Endothelial cell of umbilical vein (primary cell): Measurements from ENCODE around the gene SLC30A4. TPM values are rescaled to one million over a fixed set of nuclear protein-coding genes. Genes with fewer than 3 reads are reported as not detected.

Source experiments
- BruUV-seq: library from RNA; stranded (reverse); fragments of 400-500 nt; replicated peaks from 2 replicates; lab custom pipeline; 2021; lab: Mats Ljungman, UMichigan
- CTCF ChIA-PET: fragments of 300-600, 350-600 bp; sonication (Branson Sonifier 250); formaldehyde crosslinking; loops from one replicate; lab custom pipeline; 2021; ENCODE audit warnings: antibody characterized with exemption, inconsistent platforms; lab: Charles Lee
- POLR2A ChIA-PET: fragments of 300-600, 350-600 bp; sonication (Branson Sonifier 250); formaldehyde crosslinking; loops from one replicate; lab custom pipeline; 2021; ENCODE audit warnings: antibody characterized with exemption, inconsistent platforms; lab: Charles Lee
- DNase-seq: peaks from one replicate; pipeline ENCODE4 v3.0.0-alpha.2; 2011; ENCODE audit warnings: low read depth, low spot score
- FAIRE-seq: peaks from 2 replicates; lab custom pipeline; 2011; peaks lifted over from hg19 to GRCh38; lab: Jason Lieb, UNC
- H2AFZ ChIP-seq: 2 replicates; pipeline ENCODE4 v1.6.0; 2012; ENCODE audit warnings: low read depth, low read length, control low read depth, inconsistent platforms
- H3K27ac ChIP-seq: 2 replicates; pipeline ENCODE4 v1.5.1; 2011; ENCODE audit warnings: low read depth, mild to moderate bottlenecking, control low read depth, low read length, moderate library complexity; ENCODE audit not compliant: insufficient read depth
- H3K27me3 ChIP-seq, 2 experiments: 2 replicates each; pipeline versions ENCODE4 v1.6.0 to v1.6.1; 2011; ENCODE audit warnings: low read length in 2 of 2, mixed read lengths in 1 of 2; ENCODE audit not compliant: control insufficient read depth in 2 of 2, insufficient read depth in 2 of 2
- H3K36me3 ChIP-seq, 2 experiments: 2 replicates in 1 of 2; 3 replicates in 1 of 2; pipeline ENCODE4 v1.5.1; 2011; ENCODE audit warnings: low read length in 2 of 2, mild to moderate bottlenecking in 1 of 2, moderate library complexity in 1 of 2; ENCODE audit not compliant: control insufficient read depth in 2 of 2, insufficient read depth in 2 of 2; ENCODE audit errors: extremely low read depth in 1 of 2
- H3K4me1 ChIP-seq: 3 replicates; pipeline ENCODE4 v1.5.1; 2011; ENCODE audit warnings: mild to moderate bottlenecking, low read length; ENCODE audit not compliant: control insufficient read depth, insufficient read depth; ENCODE audit errors: extremely low read depth
- H3K4me2 ChIP-seq: 2 replicates; pipeline ENCODE4 v1.6.1; 2011; ENCODE audit warnings: low read length, control low read depth, mixed read lengths; ENCODE audit not compliant: insufficient read depth
- H3K4me3 ChIP-seq, 3 experiments: fragments of 200-600 bp in 1 of 3; sonication (generic), shearing (Covaris generic) in 1 of 3; replicated peaks in 1 of 3; 2 replicates each; pipeline ENCODE4 v1.5.1; 2011 to 2016; ENCODE audit warnings: control low read depth in 3 of 3, low read length in 3 of 3, mild to moderate bottlenecking in 2 of 3, inconsistent platforms in 1 of 3, low read depth in 1 of 3, moderate library complexity in 1 of 3; ENCODE audit not compliant: insufficient read depth in 1 of 3
- H3K79me2 ChIP-seq: 2 replicates; pipeline ENCODE4 v1.6.0; 2012; ENCODE audit warnings: low read length, inconsistent platforms; ENCODE audit not compliant: control insufficient read depth, insufficient read depth
- H3K9ac ChIP-seq: replicated peaks from 2 replicates; pipeline ENCODE3; 2011; ENCODE audit warnings: low read length, control low read depth; ENCODE audit not compliant: insufficient read depth; ENCODE audit errors: extremely low read depth
- H3K9me1 ChIP-seq: replicated peaks from 3 replicates; pipeline ENCODE4 v1.6.0; 2011; ENCODE audit warnings: mild to moderate bottlenecking, low read length; ENCODE audit not compliant: control insufficient read depth, insufficient read depth; ENCODE audit errors: extremely low read depth
- H3K9me3 ChIP-seq: replicated peaks from 2 replicates; pipeline ENCODE4 v1.5.1; 2012; ENCODE audit warnings: low read length, inconsistent platforms; ENCODE audit not compliant: control insufficient read depth, insufficient read depth
- H4K20me1 ChIP-seq: replicated peaks from 2 replicates; pipeline ENCODE3; 2011; ENCODE audit warnings: mild to moderate bottlenecking, low read length; ENCODE audit not compliant: control insufficient read depth, insufficient read depth; ENCODE audit errors: extremely low read depth
- EZH2 ChIP-seq: IDR thresholded peaks from 2 replicates; pipeline ENCODE4 v1.6.1; 2012; ENCODE audit warnings: borderline replicate concordance, low read depth, mild to moderate bottlenecking, moderate library complexity, low read length, inconsistent platforms; ENCODE audit not compliant: severe bottlenecking
- FOS ChIP-seq: IDR thresholded peaks from 2 replicates; pipeline ENCODE4 v1.6.1; 2011; ENCODE audit warnings: mild to moderate bottlenecking, low read length, moderate library complexity, borderline replicate concordance; ENCODE audit not compliant: insufficient read depth
- GATA2 ChIP-seq: IDR thresholded peaks from 2 replicates; pipeline ENCODE4 v1.7.0; 2011; ENCODE audit warnings: low read depth, mild to moderate bottlenecking, moderate library complexity, mixed read lengths, low read length; ENCODE audit not compliant: insufficient read length, insufficient read depth
- JUN ChIP-seq: IDR thresholded peaks from 2 replicates; pipeline ENCODE4 v1.6.1; 2011; ENCODE audit warnings: borderline replicate concordance, low read depth; ENCODE audit not compliant: insufficient read length, insufficient read depth
- MYC ChIP-seq: IDR thresholded peaks from one replicate; pipeline ENCODE4 v1.6.1; 2011; ENCODE audit warnings: mild to moderate bottlenecking, low read depth, low read length
- POLR2A ChIP-seq: IDR thresholded peaks from 2 replicates; pipeline ENCODE4 v1.6.1; 2012; ENCODE audit warnings: low read depth, mild to moderate bottlenecking, control low read depth, low read length
- POLR2AphosphoS5 ChIP-seq: IDR thresholded peaks from 2 replicates; pipeline ENCODE4 v1.6.1; 2012; ENCODE audit warnings: low read depth, mild to moderate bottlenecking, control low read depth, low read length, moderate library complexity; ENCODE audit not compliant: insufficient read depth
- dilution Hi-C: fragments of 300-500 bp; cut with MboI; formaldehyde crosslinking; loops from one replicate; pipeline ENCODE4 v1.15.0; 2019; ENCODE audit warnings: low sequenced_read_pairs; ENCODE audit not compliant: extremely low pct_ligation_motif_present
- intact Hi-C: fragments of 100-400 bp; cut with micrococcal nuclease; formaldehyde crosslinking; loops from one replicate; pipeline ENCODE4 v1.10.0; 2022
- polyA plus RNA-seq, 4 experiments: library from polyadenylated mRNA; depleted of rRNA in 3 of 4; stranded (reverse) in 3 of 4; unstranded in 1 of 4; fragments of >200 nt; gene quantifications; 2 replicates each; pipeline versions ENCODE4 v1.2.1 to v1.2.3, GENCODE V29; 2011 to 2012; ENCODE audit warnings: missing spikeins in 1 of 4
- total RNA-seq: library from RNA; stranded (reverse); gene quantifications from 2 replicates; pipeline ENCODE4 v1.2.3, GENCODE V29; 2021
- TF ChIP-seq, protein P1 (sequence below), 2 donors: IDR thresholded peaks; 1 replicate in 1 of 2; 2 replicates in 1 of 2; pipeline ENCODE4 v1.5.1; 2011; ENCODE audit warnings: low read length in 2 of 2, mild to moderate bottlenecking in 2 of 2, moderate library complexity in 2 of 2, control low read depth in 1 of 2, inconsistent platforms in 1 of 2, low read depth in 1 of 2; ENCODE audit not compliant: insufficient read depth in 1 of 2; ENCODE audit errors: extremely low read depth in 1 of 2
- TF ChIP-seq, protein P2 (sequence below): IDR thresholded peaks from 2 replicates; pipeline ENCODE4 v1.6.1; 2011; ENCODE audit not compliant: insufficient read depth, insufficient read length

SLC30A4 gene
- total and polyA plus RNA-seq, 2 donors (not counting 3 experiments of a cell fraction or from before 2014, with no cell fraction given): 2.7 to 3.9 TPM

DNA sequence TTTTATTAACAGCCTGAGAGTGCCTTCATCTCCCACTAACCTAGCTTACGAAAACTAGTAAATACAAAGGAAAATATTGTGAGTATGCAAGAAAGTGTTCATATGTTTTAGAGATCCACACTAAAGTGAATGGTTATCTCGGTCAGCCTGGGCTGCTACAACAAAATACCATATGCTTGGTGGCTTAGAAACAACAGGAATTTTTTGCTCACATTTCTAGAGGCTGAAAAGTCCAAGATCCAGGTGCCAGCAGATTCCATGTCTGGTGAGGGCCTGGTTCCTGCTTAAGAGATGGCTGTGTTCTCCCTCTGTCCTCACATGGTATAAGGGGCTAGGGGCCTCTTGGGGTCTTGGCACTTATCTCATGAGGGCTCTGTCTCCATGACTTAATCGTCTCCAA, 20.5 kb upstream of the SLC30A4 start:
- FAIRE-seq (no peak), DNase-seq (no peak)
- no TSS peak for BruUV-seq
- no peaks in the 10 kb centered on the region for H4K20me1 ChIP-seq
- H3K79me2 ChIP-seq: no peaks in the 10 kb centered on the region
- no peaks in the 10 kb centered on the region for H3K27me3 ChIP-seq
- TF ChIP-seq MYC: no peak
- TF ChIP-seq JUN: no peak
- TF ChIP-seq, protein P1, sequence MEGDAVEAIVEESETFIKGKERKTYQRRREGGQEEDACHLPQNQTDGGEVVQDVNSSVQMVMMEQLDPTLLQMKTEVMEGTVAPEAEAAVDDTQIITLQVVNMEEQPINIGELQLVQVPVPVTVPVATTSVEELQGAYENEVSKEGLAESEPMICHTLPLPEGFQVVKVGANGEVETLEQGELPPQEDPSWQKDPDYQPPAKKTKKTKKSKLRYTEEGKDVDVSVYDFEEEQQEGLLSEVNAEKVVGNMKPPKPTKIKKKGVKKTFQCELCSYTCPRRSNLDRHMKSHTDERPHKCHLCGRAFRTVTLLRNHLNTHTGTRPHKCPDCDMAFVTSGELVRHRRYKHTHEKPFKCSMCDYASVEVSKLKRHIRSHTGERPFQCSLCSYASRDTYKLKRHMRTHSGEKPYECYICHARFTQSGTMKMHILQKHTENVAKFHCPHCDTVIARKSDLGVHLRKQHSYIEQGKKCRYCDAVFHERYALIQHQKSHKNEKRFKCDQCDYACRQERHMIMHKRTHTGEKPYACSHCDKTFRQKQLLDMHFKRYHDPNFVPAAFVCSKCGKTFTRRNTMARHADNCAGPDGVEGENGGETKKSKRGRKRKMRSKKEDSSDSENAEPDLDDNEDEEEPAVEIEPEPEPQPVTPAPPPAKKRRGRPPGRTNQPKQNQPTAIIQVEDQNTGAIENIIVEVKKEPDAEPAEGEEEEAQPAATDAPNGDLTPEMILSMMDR (IDR thresholded peaks at IDR 0.05; ENCODE audit: extremely low read depth in 1 of 2, insufficient read depth in 1 of 2, low read depth in 1 of 2, low read length in 2 of 2): no peak
- no peak for TF ChIP-seq FOS
- no peak for TF ChIP-seq EZH2
- TF ChIP-seq POLR2AphosphoS5: no peak
- TF ChIP-seq, protein P2, sequence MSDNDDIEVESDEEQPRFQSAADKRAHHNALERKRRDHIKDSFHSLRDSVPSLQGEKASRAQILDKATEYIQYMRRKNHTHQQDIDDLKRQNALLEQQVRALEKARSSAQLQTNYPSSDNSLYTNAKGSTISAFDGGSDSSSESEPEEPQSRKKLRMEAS: no peak
- TF ChIP-seq POLR2A: no peak
- no peak for TF ChIP-seq GATA2
- no peak overlapping the region for H2AFZ ChIP-seq
- POLR2A ChIA-PET: no interaction called here
- no peak overlapping the region for H3K9ac ChIP-seq
- H3K9me1 ChIP-seq: no peaks in the 10 kb centered on the region
- no peak overlapping the region for H3K4me2 ChIP-seq
- no peaks in the 10 kb centered on the region for H3K9me3 ChIP-seq
- no peaks in the 10 kb centered on the region for H3K36me3 ChIP-seq
- no peaks in the 10 kb centered on the region for H3K4me1 ChIP-seq
- intact Hi-C loops: no loop called here
- H3K4me3 ChIP-seq: no peak overlapping the region
- CTCF ChIA-PET: no interaction called here
- no peak overlapping the region for H3K27ac ChIP-seq
- dilution Hi-C loops: no loop called here
